Activated T-cell treated with anti-CD3 and anti-CD28 coated beads, Interleukin-2, amount 50 U/mL, for 24 hours (primary cell): ENCODE results near the gene TRHDE.

Experiments
- DNase-seq: peaks from one replicate; pipeline ENCODE4 v3.0.0-alpha.2; 2020
- H3K27ac Mint-ChIP-seq: 2 replicates; pipeline ENCODE4 v1.8.0; 2020; ENCODE audit warnings: mild to moderate bottlenecking, mixed read lengths
- H3K27me3 Mint-ChIP-seq: 2 replicates; pipeline ENCODE4 v1.8.0; 2020; ENCODE audit warnings: mixed read lengths
- H3K36me3 Mint-ChIP-seq: 2 replicates; pipeline ENCODE4 v1.8.0; 2020; ENCODE audit warnings: low read depth, mixed read lengths
- H3K4me1 Mint-ChIP-seq: 2 replicates; pipeline ENCODE4 v1.8.0; 2020; ENCODE audit warnings: low read depth, mixed read lengths
- H3K4me3 Mint-ChIP-seq: 2 replicates; pipeline ENCODE4 v1.8.0; 2020; ENCODE audit warnings: mild to moderate bottlenecking, moderate library complexity, mixed read lengths
- H3K9me3 Mint-ChIP-seq: 2 replicates; pipeline ENCODE4 v1.8.0; 2020; ENCODE audit warnings: mixed read lengths

TRHDE gene

GRCh38 chr12:72285861-72286260, 13.7 kb downstream of the TRHDE start:
- H3K36me3 Mint-ChIP-seq = no peaks in the 10 kb centered on the region
- no peak overlapping the region for H3K4me3 Mint-ChIP-seq
- no peaks in the 10 kb centered on the region for H3K27me3 Mint-ChIP-seq
- H3K27ac Mint-ChIP-seq = no peak overlapping the region
- peaks cover 2% of the 10 kb centered on the region for H3K9me3 Mint-ChIP-seq
- no peak for DNase-seq
- no peaks in the 10 kb centered on the region for H3K4me1 Mint-ChIP-seq

- Mint-ChIP-seq H3K36me3 (no peaks in the 10 kb centered on the region), H3K4me1 (no peaks in the 10 kb centered on the region), H3K9me3 (peaks cover 2% of the 10 kb centered on the region), H3K27ac (no peak overlapping the region), H3K4me3 (no peak overlapping the region), H3K27me3 (no peaks in the 10 kb centered on the region)
- DNase-seq = no peak
These were observed 14.4 kb downstream of the TRHDE start for GRCh38 chr12:72286526-72286925.

- Mint-ChIP-seq H3K9me3 (peaks cover 2% of the 10 kb centered on the region), H3K27ac (no peak overlapping the region), H3K4me1 (no peaks in the 10 kb centered on the region), H3K4me3 (no peak overlapping the region), H3K36me3 (no peaks in the 10 kb centered on the region), H3K27me3 (no peaks in the 10 kb centered on the region)
- no peak for DNase-seq
These were observed 16.3 kb downstream of the TRHDE start for GRCh38 chr12:72288436-72288835.

GRCh38 chr12:72288911-72289310, 16.7 kb downstream of the TRHDE start:
- DNase-seq = no peak
- H3K27ac Mint-ChIP-seq = no peak overlapping the region
- no peaks in the 10 kb centered on the region for H3K36me3 Mint-ChIP-seq
- no peak overlapping the region for H3K4me3 Mint-ChIP-seq
- peaks cover 2% of the 10 kb centered on the region for H3K9me3 Mint-ChIP-seq
- no peaks in the 10 kb centered on the region for H3K27me3 Mint-ChIP-seq
- no peaks in the 10 kb centered on the region for H3K4me1 Mint-ChIP-seq

GRCh38 chr12:72289633-72290032, 17.5 kb downstream of the TRHDE start:
- no peak for DNase-seq
- Mint-ChIP-seq H3K36me3 (no peaks in the 10 kb centered on the region), H3K4me3 (no peak overlapping the region), H3K9me3 (peaks cover 2% of the 10 kb centered on the region), H3K27ac (no peak overlapping the region), H3K4me1 (no peaks in the 10 kb centered on the region), H3K27me3 (no peaks in the 10 kb centered on the region)

GRCh38 chr12:72291175-72291574, 19.0 kb downstream of the TRHDE start:
- Mint-ChIP-seq H3K36me3 (no peaks in the 10 kb centered on the region), H3K27ac (no peak overlapping the region), H3K9me3 (peaks cover 2% of the 10 kb centered on the region), H3K4me1 (no peaks in the 10 kb centered on the region), H3K4me3 (no peak overlapping the region), H3K27me3 (no peaks in the 10 kb centered on the region)
- DNase-seq = no peak

GRCh38 chr12:72293701-72294100, 21.5 kb downstream of the TRHDE start:
- Mint-ChIP-seq H3K27ac (no peak overlapping the region), H3K36me3 (no peaks in the 10 kb centered on the region), H3K4me1 (no peaks in the 10 kb centered on the region), H3K27me3 (no peaks in the 10 kb centered on the region), H3K4me3 (no peak overlapping the region), H3K9me3 (no peaks in the 10 kb centered on the region)
- no peak for DNase-seq

- Mint-ChIP-seq H3K27me3 (no peaks in the 10 kb centered on the region), H3K36me3 (no peaks in the 10 kb centered on the region), H3K27ac (no peak overlapping the region), H3K4me3 (no peak overlapping the region), H3K9me3 (no peaks in the 10 kb centered on the region), H3K4me1 (no peaks in the 10 kb centered on the region)
- no peak for DNase-seq
These were observed 22.9 kb downstream of the TRHDE start for GRCh38 chr12:72295101-72295500.

GRCh38 chr12:72295744-72296143, 23.6 kb downstream of the TRHDE start:
- Mint-ChIP-seq H3K27ac (no peak overlapping the region), H3K36me3 (no peaks in the 10 kb centered on the region), H3K27me3 (no peaks in the 10 kb centered on the region), H3K4me3 (no peak overlapping the region), H3K4me1 (no peaks in the 10 kb centered on the region), H3K9me3 (no peaks in the 10 kb centered on the region)
- no peak for DNase-seq

GRCh38 chr12:72296389-72296788, 24.2 kb downstream of the TRHDE start:
- Mint-ChIP-seq H3K4me1 (no peaks in the 10 kb centered on the region), H3K4me3 (no peak overlapping the region), H3K9me3 (no peaks in the 10 kb centered on the region), H3K36me3 (no peaks in the 10 kb centered on the region), H3K27ac (no peak overlapping the region), H3K27me3 (no peaks in the 10 kb centered on the region)
- DNase-seq = no peak

- Mint-ChIP-seq H3K27me3 (no peaks in the 10 kb centered on the region), H3K4me3 (no peak overlapping the region), H3K4me1 (no peaks in the 10 kb centered on the region), H3K36me3 (no peaks in the 10 kb centered on the region), H3K9me3 (no peaks in the 10 kb centered on the region), H3K27ac (no peak overlapping the region)
- no peak for DNase-seq
These were observed 25.5 kb downstream of the TRHDE start for GRCh38 chr12:72297666-72298065.

GRCh38 chr12:72300728-72301127, 28.6 kb downstream of the TRHDE start:
- no peak overlapping the region for H3K4me3 Mint-ChIP-seq
- H3K36me3 Mint-ChIP-seq = no peaks in the 10 kb centered on the region
- DNase-seq = no peak
- no peaks in the 10 kb centered on the region for H3K9me3 Mint-ChIP-seq
- H3K4me1 Mint-ChIP-seq = no peaks in the 10 kb centered on the region
- no peak overlapping the region for H3K27ac Mint-ChIP-seq
- no peaks in the 10 kb centered on the region for H3K27me3 Mint-ChIP-seq

- no peak overlapping the region for H3K27ac Mint-ChIP-seq
These were observed 32.6 kb downstream of the TRHDE start for GRCh38 chr12:72304751-72305150.

GRCh38 chr12:72307229-72307628, 35.1 kb downstream of the TRHDE start:
- Mint-ChIP-seq H3K4me1 (no peaks in the 10 kb centered on the region), H3K27ac (no peak overlapping the region), H3K9me3 (no peaks in the 10 kb centered on the region), H3K36me3 (no peaks in the 10 kb centered on the region), H3K27me3 (no peaks in the 10 kb centered on the region), H3K4me3 (no peak overlapping the region)
- no peak for DNase-seq

More at GRCh38 chr12:72304751-72305150, 32.6 kb downstream of the TRHDE start:
- no peak overlapping the region for H3K4me3 Mint-ChIP-seq
- H3K36me3 Mint-ChIP-seq = no peaks in the 10 kb centered on the region
- no peaks in the 10 kb centered on the region for H3K27me3 Mint-ChIP-seq
- no peak for DNase-seq
- H3K4me1 Mint-ChIP-seq = no peaks in the 10 kb centered on the region
- no peaks in the 10 kb centered on the region for H3K9me3 Mint-ChIP-seq

GRCh38 chr12:72311946-72312345, 39.8 kb downstream of the TRHDE start:
- Mint-ChIP-seq H3K27ac (no peak overlapping the region), H3K4me1 (no peaks in the 10 kb centered on the region), H3K27me3 (no peaks in the 10 kb centered on the region), H3K4me3 (no peak overlapping the region), H3K36me3 (no peaks in the 10 kb centered on the region), H3K9me3 (no peaks in the 10 kb centered on the region)
- DNase-seq = no peak

- H3K27me3 Mint-ChIP-seq = no peaks in the 10 kb centered on the region
- no peak overlapping the region for H3K27ac Mint-ChIP-seq
These were observed 41.6 kb downstream of the TRHDE start for GRCh38 chr12:72313806-72314205.

More at GRCh38 chr12:72313806-72314205, 41.6 kb downstream of the TRHDE start:
- H3K4me1 Mint-ChIP-seq = no peaks in the 10 kb centered on the region
- H3K9me3 Mint-ChIP-seq = no peaks in the 10 kb centered on the region
- no peak for DNase-seq
- no peak overlapping the region for H3K4me3 Mint-ChIP-seq
- no peaks in the 10 kb centered on the region for H3K36me3 Mint-ChIP-seq
